SK-N-MC (cell line): ENCODE results near the gene TSTD2.

Experiments
- DNase-seq: peaks from one replicate; pipeline ENCODE4 v3.0.0-alpha.2; 2011; ENCODE audit warnings: low read depth, low spot score
- H3K27ac ChIP-seq: fragments of 200-600 bp; sonication (generic); 2 replicates; pipeline ENCODE4 v1.5.1; 2016; ENCODE audit warnings: mixed run types
- H3K36me3 ChIP-seq: fragments of 200-600 bp; sonication (generic); 2 replicates; pipeline ENCODE4 v1.6.1; 2017; ENCODE audit warnings: antibody characterized with exemption, low read length, mixed read lengths; ENCODE audit not compliant: insufficient read depth
- H3K4me3 ChIP-seq: fragments of 200-600 bp; sonication (generic); 2 replicates; pipeline ENCODE4 v1.5.1; 2016
- H3K9ac ChIP-seq: fragments of 200-600 bp; sonication (generic); 2 replicates; pipeline ENCODE4 v1.8.0; 2017; ENCODE audit warnings: mixed run types, mixed read lengths; ENCODE audit not compliant: insufficient read length
- H3K9me3 ChIP-seq: fragments of 200-600 bp; sonication (generic); 2 replicates; pipeline ENCODE4 v1.6.1; 2017; ENCODE audit warnings: low read depth, mild to moderate bottlenecking, antibody characterized with exemption, low read length, moderate library complexity, mixed read lengths
- EZH2 ChIP-seq: fragments of 200-600 bp; sonication (generic); IDR thresholded peaks from one replicate; pipeline ENCODE4 v1.6.1; 2017; ENCODE audit warnings: antibody characterized with exemption
- FOXP2 ChIP-seq: optimal IDR thresholded peaks from 2 replicates; pipeline ENCODE3; 2011; ENCODE audit warnings: mild to moderate bottlenecking, moderate library complexity; ENCODE audit not compliant: insufficient read depth; ENCODE audit errors: extremely low read length, control extremely low read depth
- POLR2AphosphoS5 ChIP-seq: IDR thresholded peaks from 2 replicates; pipeline ENCODE4 v1.6.1; 2012; ENCODE audit warnings: mild to moderate bottlenecking, low read depth, low read length, borderline replicate concordance

TSTD2 gene

GRCh38 chr9:97636903-97637302 lies 3.7 kb upstream of the TSTD2 start:
- H3K36me3 ChIP-seq: peaks cover 18% of the 10 kb centered on the region
- DNase-seq: no peak
- TF ChIP-seq FOXP2 (no peak), EZH2 (no peak), POLR2AphosphoS5 (no peak)
- H3K4me3 ChIP-seq: peak overlapping the region; percentile 14; the same call in 1 of the 2 replicates
- peak overlapping the region; percentile 42 for H3K9ac ChIP-seq
- no peak overlapping the region for H3K27ac ChIP-seq
- no peaks in the 10 kb centered on the region for H3K9me3 ChIP-seq

- TF ChIP-seq POLR2AphosphoS5: no peak
- TF ChIP-seq EZH2: no peak
- no peak for TF ChIP-seq FOXP2
- Histone ChIP-seq H3K9ac (peak overlapping the region; percentile 97), H3K36me3 (peaks cover 2% of the 10 kb centered on the region; the same call in 1 of the 2 replicates), H3K27ac (no peak overlapping the region), H3K9me3 (no peaks in the 10 kb centered on the region), H3K4me3 (peak overlapping the region; percentile 100)
- DNase-seq: no peak
Observed at GRCh38 chr9:97635026-97635425, 1.9 kb upstream of the TSTD2 start.

- TF ChIP-seq POLR2AphosphoS5 (no peak), FOXP2 (no peak), EZH2 (no peak)
- H3K4me3 ChIP-seq: peak overlapping the region; percentile 100
- no peak for DNase-seq
- H3K9ac ChIP-seq: peak overlapping the region; percentile 97
- H3K36me3 ChIP-seq: no peaks in the 10 kb centered on the region
- peak overlapping the region; percentile 100 for H3K27ac ChIP-seq
- no peaks in the 10 kb centered on the region for H3K9me3 ChIP-seq
Observed at GRCh38 chr9:97633859-97634490, 807 bp upstream of the TSTD2 start.

- H3K9ac ChIP-seq: peak overlapping the region; percentile 97
- TF ChIP-seq EZH2: no peak
- no peak for TF ChIP-seq FOXP2
- no peak for TF ChIP-seq POLR2AphosphoS5
- H3K36me3 ChIP-seq: peaks cover under 1% of the 10 kb centered on the region
- peak; percentile 48 for DNase-seq
- H3K27ac ChIP-seq: peak overlapping the region; percentile 100
- no peaks in the 10 kb centered on the region for H3K9me3 ChIP-seq
- H3K4me3 ChIP-seq: peak overlapping the region; percentile 100
Observed at GRCh38 chr9:97632248-97632984, 752 bp downstream of the TSTD2 start.

- DNase-seq: no peak
- Histone ChIP-seq H3K36me3 (peaks cover 10% of the 10 kb centered on the region), H3K9me3 (no peaks in the 10 kb centered on the region), H3K9ac (no peak overlapping the region), H3K27ac (no peak overlapping the region), H3K4me3 (no peak overlapping the region)
- no peak for TF ChIP-seq EZH2
- TF ChIP-seq FOXP2: no peak
- no peak for TF ChIP-seq POLR2AphosphoS5
Observed at GRCh38 chr9:97630591-97630990, 2.6 kb downstream of the TSTD2 start.

GRCh38 chr9:97629156-97629555 lies 4.0 kb downstream of the TSTD2 start:
- no peak for DNase-seq
- TF ChIP-seq POLR2AphosphoS5 (no peak), EZH2 (no peak), FOXP2 (no peak)
- no peak overlapping the region for H3K9ac ChIP-seq

GRCh38 chr9:97628668-97629067 lies 4.5 kb downstream of the TSTD2 start:
- Histone ChIP-seq H3K9me3 (no peaks in the 10 kb centered on the region), H3K4me3 (no peak overlapping the region), H3K9ac (no peak overlapping the region), H3K36me3 (peaks cover 28% of the 10 kb centered on the region), H3K27ac (no peak overlapping the region)
- TF ChIP-seq POLR2AphosphoS5: no peak
- TF ChIP-seq EZH2: no peak
- no peak for TF ChIP-seq FOXP2
- DNase-seq: no peak

More at GRCh38 chr9:97629156-97629555, 4.0 kb downstream of the TSTD2 start:
- Histone ChIP-seq H3K36me3 (peaks cover 24% of the 10 kb centered on the region), H3K9me3 (no peaks in the 10 kb centered on the region), H3K4me3 (no peak overlapping the region), H3K27ac (no peak overlapping the region)

GRCh38 chr9:97627624-97628023 lies 5.5 kb downstream of the TSTD2 start:
- Histone ChIP-seq H3K27ac (no peak overlapping the region), H3K9me3 (no peaks in the 10 kb centered on the region), H3K4me3 (no peak overlapping the region), H3K36me3 (peaks cover 33% of the 10 kb centered on the region), H3K9ac (no peak overlapping the region)
- no peak for DNase-seq
- TF ChIP-seq EZH2: no peak
- no peak for TF ChIP-seq POLR2AphosphoS5
- TF ChIP-seq FOXP2: no peak

- TF ChIP-seq POLR2AphosphoS5 (no peak), EZH2 (no peak), FOXP2 (no peak)
- DNase-seq: no peak
- Histone ChIP-seq H3K9ac (no peak overlapping the region), H3K27ac (no peak overlapping the region), H3K9me3 (no peaks in the 10 kb centered on the region), H3K4me3 (no peak overlapping the region), H3K36me3 (peaks cover 36% of the 10 kb centered on the region)
Observed at GRCh38 chr9:97625620-97626019, 7.5 kb downstream of the TSTD2 start.
